ENCODE measurements around the gene C10orf95.

The C10orf95 gene

DNA sequence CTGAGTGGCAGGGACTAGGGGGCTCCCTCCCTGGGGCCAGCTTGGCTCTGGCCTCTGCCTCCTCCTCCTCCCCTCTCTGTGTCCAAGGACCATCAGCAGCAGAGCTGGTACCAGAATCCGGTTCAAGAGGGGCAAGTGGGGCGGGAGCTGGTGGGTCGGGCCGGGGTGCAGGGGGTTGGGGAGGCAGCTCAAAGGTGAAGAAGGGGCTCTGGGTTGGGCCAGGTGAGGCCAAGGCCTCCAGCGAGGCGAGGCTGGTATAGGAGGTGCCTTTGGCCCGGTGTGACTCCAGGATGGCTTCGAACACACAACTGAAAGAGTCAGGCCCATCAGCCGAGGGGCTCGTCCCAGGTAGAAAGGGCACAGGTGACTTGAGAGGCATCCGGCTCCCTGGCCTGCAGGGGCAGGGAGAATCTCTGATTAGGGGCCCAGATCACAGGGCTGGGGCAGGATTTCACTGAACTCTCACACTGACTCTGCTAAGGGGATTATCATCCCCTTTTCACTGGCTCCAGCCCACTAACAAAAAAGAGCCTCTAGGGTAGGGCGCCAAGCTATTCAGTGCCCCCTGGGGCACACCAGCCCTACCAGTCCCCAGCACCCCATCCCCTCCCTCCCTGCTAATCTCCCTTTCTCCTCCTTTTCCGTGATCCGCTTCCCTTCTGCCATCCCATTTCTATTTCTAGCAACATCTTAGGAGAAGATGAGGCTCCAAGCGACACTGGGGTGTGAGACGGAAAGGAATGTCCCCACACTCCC is 37.4 kb downstream of the C10orf95 start:
- no peak for DNase-seq

DNA sequence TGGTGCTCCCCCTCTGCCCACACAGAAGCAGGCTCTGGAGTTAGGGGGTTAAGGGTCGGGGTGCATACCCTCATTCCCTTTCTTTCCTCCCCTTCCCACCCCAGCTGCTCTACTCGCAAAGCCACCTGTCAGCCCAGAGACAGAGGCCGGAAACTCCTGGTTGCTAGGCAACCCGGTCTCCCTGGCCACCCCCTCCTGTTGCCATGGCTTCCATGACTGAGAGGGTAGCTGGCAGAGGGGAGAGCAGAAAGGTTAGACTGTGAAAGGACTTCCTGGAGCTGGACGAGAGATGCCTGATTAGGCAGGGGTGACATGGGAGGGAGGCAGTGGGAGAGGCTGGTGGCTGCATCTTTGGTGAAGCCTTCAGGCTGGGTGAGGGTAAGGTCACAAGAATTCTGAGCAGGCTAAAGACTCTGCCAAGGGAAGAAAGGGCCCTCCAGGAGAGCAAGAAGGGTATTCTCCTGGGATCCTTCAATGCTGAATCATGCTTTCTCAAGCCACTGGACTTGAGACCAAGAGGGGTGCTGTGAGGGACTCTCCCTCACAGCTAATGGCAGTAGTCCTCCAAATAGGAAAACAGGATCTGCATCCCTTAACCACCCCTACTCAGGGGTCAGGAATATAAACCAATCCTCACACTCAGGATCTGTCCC is 38.2 kb downstream of the C10orf95 start:
- DNase-seq = peak; percentile 89

DNA sequence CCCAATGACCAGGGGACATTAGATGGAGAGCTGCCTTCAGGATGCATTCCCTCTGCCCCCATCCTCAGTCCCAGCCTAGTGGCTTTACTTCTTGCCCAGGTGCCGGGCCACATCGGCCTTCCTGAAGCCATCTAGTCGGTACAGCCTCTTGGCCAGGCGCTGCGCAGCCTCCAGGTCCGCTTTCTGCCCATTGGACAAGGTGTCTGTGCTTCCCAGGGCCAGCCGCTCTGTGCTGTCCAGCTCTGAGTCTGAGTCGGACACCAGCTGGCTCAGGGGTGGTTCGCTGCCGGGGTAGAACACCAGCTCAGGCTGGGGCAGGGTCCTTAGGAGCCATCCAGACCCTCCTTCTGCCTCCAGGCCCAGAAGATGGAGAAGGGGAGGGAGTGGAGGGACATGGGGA is 39.0 kb downstream of the C10orf95 start:
- DNase-seq = no peak

DNA sequence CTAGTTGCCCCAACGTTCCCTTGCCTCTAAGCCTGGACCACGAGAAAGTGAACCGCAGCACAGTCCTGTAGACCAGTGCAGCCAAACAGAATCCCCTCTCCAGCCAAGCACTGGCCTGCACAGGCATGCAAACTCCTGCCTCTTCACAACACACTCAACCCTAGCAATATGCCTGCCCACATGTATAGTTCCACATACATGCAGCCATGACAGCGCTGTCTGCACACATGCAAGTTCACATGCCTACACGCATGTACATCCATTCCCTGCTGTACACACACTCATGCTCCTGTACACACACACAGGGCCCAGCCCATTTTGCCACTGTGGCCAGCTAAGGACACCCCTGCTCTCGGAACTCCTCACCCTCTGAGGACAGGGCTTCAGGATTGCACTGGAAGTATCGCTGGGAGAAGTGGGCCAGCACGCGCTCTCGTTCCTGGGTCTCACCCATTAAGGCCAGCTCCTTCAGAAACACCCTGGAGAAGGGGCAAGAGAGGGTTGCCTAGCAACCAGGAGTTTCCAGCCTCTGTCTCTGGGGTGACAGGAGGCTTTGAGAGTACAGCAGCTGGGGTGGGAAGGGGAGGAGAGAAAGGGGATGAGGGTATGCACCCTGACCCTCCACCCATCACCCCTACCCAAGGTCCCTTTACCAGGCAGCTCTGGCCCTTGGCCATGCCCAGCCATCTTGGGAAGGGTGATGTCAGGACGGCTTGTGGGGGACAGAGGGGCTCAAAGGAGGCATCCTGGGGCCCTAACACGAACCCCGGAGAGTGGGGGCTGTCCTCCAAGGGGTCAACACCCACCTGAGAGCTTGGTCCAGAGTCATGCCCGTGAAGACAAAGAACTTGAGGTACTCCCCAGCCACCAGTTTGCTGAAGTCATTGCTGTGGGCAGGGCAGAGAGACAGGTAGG is 39.7 kb downstream of the C10orf95 start:
- no peak for DNase-seq

DNA sequence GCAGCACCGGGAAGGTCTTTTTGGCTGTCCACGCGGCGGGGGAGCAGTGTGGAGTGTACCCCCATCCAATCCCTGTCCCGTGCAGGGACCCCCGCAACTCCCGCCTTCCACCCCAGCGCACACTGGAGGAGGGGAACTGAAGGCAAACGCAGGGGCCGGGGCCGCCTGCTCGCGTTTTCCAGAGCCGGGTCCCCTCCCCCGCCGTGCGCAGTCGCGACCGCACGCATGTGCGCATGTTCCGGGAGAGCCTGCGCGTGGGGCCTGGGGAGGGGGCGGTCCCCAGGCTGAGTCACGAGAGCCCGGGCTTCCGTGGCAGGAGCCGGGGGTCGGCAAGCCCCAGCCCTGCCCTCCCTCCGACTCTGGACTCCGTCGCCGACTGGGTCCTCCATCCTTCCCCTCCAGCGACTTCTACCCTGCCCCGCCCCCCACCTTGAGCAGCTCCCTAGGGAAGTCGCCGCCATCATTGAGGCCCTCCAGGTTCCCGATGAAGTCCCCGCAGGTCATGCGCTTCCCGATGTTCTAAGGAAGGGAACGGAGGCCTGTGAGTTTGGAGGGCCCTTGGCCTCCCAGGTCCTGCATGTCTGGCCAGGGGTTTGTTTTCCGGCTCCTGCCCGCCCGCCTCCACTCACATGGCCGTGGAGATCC is 40.8 kb downstream of the C10orf95 start:
- DNase-seq = peak; percentile 13

DNA sequence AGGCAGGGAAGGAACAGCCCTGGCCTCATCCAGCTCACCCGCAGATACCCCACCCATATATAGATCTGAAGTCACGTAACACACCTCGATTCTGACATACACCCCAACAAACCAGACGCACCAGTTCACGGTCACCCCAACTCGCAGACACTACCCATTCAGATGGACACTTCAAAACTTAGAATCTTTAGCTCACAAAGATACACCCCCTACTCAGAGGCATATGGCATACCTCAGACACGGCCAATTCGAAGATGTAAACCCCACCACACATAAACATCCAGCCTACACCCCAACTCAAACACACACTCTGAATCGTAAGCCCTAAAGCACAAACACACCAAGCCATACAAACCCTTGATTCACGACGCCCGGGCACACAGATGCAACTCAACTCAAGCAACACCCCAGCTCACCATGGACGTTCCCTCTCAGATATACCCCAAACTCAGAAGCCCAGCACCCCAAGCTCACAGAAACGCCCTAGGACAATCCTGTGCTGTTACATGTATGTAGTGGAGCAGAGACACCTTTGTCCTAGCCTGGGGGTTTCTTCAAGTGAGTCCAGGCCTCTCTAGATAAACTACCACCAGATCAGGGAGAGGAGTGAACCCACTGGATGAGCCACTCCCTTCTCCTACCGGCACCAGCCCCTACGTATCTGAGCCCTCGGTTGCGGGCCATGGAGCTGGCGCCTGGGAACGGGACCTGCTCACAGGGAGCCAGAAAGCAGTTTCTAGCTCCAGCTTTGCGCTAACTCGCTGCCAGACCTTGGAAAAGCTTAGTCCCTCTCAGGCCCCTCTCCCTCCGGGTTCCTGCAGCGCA is 41.5 kb downstream of the C10orf95 start:
- peak; percentile 10 for DNase-seq

DNA sequence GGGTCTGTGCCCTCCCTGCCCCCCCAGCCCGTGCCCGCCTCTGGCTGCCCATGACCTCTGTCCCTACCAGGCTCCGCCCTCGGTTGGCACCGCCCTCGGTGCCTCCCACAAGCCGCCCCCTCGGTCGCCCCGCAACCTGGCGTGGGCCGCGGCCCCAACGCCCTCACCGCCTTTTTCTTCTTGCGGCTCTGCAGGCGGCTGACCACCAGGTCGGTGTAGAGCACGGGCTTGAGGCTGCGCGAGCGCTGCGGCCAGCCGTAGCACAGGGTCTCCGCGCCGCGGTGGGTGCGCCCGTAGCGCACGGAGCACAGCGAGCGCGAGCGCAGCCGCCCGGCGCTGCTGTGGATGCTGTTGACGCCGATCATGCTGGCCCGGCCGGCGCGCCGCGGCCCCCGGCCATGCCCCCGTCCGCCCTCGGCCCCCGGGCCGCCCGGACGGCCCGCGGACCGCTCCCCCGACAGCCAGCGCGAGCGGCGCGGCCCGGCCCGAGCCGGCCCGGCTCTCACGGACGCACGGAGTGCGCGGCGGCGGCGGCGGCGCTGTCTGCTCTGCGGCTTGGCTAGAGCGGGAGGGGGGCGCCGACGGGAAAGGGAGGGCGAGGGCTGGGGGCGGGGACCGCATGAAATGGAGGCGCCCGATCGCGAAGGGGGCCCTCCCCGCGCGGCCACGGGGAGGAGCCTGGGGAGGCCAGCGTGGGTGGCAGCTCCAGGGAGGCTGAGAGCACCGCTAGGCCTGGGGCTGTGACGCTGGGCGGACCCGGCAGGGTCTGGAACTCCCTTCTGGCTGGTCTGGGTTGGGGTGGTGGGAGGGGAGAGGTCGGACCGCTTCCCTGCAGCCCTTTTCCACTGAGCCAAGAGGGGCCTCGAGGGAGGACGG is 42.4 kb downstream of the C10orf95 start:
- DNase-seq = peak; percentile 60

DNA sequence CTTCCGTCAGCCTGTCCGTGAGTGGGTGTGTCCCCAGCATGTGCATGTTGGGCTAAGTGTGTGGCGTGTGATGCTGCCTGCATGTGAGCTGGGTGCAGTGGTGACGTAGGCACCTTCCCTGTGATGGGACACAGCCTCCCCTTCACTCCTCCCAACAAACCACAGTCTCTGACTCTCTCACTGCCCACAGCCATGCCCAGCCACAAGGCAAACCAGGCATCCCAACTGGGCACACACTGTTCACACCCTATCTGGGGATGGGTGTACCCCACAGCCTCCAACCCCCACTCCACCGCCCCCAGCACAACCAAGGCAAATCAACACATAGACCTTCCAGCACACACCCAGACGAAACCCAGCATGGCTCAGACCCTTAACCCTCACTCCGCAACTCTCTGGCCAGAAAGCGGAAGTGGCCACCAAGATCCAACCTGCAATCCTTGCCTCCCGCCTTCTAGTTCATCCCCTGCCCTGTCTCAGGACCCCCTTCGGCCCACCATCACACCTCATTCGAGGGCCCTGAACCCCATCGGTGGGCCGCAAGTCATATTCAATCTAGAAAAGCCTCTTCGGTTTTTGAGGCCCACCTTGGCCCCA is 43.1 kb downstream of the C10orf95 start:
- DNase-seq = no peak

DNA sequence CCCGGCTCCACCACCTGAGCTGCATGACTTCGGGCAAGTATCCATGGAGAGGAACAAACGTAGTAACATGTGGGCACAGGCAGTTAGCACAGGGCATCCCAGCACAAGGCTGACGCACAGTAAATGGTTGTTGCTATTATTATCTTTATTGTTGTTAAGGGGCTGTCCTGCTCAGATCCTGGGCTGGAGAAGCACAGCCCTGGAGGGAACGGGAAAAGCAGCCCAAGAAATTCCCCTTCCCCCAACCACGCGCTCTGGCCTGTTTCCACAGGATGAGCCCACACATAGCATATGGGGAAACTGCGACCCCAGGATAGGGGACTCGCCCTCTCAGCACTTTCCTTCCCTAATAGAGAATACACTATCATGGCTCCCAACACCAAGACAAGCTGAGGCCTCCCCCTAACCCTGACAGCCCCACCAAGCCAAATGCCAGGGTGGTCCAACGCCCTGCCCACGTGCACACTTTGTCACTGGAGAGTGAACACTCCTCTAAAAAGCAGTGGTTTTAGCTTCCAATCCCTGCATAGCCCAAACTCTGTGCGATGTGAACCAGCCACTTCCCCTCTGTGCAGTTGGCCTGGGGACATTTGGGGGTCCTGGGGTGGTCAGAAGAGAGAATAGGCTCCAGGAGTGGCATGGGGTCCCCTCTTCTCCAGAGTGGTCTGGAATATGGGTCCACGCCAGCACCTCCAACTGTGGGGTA is 43.8 kb downstream of the C10orf95 start:
- DNase-seq = no peak

DNA sequence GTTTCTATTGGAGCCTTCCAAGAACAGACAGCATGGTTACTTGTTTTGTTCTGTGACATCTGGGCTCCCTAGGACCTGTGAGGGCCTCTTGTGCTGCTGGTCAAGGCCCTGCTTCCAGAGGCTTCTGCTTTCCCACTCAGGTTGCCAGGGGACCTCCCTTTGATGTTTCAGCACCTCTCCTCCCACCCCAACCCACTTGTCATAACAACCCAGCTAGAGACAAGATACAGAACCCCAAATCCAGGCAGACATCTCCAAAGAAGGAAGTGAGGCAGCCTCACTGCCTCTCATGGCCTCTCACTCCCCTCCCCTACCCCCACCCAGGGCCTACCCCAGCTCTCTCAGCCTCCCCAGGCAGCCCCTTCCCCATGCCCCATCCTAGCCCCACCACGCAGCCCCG is 44.5 kb downstream of the C10orf95 start:
- no peak for DNase-seq

DNA sequence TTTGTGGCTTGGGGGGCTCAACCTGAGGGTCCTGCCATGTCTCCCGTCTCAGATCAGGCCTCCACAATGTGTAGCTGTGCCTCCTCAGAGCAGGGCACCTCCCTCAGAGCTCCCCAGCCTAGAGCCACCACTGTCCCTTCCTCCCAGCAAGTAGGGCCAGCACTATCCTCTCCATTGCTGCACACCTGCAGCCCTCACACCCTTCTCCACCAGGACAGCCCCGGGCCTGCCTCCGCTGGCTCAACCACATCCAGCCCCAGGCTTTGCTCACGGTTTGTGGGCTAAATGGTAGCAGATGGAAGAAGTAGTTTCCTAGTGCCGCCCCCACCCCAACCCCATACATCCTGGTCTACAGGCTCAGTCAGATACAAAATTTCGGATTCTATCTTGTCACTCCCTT is 45.7 kb downstream of the C10orf95 start:
- no peak for DNase-seq

DNA sequence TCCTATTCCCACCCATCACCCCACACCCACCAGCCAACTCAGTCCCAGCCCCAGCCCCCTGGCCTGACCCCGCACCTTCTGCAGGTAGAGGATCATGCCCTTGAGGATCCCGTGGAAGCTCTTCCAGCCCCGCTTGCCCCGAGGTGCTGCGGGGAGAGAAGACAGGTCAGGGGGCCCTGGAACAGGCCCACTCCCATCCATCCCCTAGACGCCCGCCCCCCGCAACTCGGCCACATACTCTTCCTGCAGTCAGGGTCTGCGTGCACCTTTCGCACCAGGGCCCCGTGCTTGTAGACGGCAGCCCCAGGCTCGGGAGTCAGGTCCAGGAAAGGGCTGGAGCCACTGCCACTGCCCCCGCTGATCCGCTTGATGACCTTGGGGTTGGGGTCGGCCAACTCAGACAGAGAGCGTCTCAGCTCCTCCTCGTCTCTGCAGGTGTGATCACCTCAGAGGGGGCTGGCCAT is 46.2 kb downstream of the C10orf95 start:
- DNase-seq = no peak

DNA sequence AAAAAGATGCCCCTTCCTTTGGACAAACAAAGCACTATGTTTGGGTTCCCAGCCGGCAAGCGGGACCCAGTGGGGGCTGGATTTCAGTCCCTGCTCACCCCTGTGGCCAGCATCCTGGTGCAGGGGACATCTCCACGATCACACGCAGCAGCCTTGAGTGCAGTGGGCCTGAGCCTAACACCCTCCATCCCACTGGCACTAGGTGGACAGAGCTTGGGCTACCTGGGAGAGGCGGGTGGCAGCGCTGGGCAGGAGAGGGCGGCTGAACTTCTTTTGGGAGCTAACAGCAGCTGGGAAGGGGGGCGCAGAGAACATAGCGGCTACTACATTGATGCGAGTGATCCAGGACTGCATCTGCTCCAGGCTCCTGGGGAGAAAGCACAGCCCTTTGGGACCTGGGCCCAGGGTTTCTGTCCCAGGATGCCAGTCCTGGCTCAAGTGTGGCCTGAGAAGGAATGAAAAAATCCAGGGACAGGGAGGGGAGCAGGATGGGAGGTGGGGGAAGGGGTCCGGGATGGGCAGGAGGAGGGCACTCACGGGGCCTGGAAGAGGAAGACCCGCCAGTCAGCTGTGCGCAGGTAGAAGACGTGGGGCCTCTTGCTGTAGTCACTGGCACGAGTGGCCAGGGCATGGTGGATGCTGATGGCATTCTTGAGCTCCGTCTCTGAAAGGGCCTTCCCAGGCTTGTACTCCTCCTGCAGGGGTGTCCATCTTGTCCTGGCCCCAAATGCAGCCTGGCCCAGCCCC is 46.8 kb downstream of the C10orf95 start:
- DNase-seq = no peak

DNA sequence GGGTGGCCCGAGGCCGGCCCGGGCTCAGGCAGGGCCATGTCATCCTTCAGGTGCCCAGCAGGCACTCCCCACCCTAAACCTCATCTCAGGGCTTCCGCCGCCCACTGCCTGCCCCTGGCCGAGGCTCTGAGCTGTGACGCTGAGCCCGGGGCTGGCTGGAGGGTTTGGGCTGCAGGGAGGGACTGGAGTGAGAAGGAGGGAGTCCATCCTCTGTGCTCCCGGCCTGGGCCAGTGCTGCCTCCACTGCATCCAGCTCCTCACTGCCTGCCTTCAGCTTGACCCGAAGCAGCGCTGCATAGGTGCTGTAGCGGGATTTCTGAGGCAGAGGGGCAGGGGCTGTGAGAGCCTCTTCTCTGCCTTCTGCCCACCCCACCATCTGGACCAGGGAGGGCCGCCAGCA is 48.2 kb downstream of the C10orf95 start:
- DNase-seq = no peak

DNA sequence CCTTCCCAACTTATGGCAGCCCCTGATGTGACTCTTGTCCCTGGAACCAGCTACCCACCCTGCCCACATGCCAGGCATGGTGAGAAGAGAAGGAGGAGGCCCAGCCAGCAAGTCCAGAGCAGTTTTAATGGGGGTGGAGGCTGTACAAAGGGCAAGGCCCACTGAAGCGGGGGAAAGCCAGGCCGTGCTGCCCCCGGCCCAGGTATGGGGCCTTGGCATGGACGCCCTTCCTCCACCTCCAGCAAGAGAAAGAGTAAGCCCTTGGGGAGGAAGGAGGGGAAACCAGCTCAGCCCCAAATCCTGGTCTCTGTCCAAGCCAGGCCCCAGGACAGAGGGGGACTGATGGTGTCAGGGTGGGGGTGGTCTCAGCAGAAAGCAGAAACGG is 48.8 kb downstream of the C10orf95 start:
- DNase-seq = no peak

DNA sequence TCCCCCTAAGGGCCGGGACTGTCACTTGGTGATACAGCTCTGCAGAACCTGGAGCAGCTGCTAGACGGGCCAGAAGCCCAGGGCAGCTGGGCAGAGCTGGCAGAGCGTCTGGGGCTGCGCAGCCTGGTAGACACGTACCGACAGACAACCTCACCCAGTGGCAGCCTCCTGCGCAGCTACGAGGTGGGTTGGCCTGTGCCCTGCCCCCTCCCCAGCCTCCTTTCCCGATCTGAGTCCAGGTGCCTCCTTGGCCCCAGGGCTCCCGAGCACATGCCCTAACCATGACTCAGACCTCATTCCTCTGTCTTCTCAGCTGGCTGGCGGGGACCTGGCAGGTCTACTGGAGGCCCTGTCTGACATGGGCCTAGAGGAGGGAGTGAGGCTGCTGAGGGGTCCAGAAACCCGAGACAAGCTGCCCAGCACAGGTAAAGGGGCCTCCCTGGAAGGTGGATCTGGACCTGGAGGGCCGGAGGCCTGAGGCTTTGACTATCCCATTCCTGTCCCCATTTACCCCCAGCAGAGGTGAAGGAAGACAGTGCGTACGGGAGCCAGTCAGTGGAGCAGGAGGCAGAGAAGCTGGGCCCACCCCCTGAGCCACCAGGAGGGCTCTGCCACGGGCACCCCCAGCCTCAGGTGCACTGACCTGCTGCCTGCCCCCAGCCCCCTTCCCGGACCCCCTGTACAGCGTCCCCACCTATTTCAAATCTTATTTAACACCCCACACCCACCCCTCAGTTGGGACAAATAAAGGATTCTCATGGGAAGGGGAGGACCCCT is 49.4 kb downstream of the C10orf95 start:
- DNase-seq = no peak

DNA sequence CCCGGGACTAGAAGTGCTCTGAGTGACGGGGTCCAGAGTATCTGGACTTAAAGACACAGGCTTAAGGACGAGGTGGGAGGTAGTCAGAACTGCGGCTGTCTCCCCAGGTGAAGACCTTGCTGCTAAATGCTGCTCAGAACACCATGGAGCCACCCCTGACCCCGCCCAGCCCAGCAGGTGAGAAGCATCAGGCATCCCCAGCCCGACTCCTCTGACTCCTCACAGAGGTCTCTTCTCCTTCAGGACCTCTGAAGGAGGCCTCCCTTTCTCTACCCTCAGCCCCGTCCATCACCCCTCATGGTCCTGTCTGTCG is 50.0 kb downstream of the C10orf95 start:
- no peak for DNase-seq

DNA sequence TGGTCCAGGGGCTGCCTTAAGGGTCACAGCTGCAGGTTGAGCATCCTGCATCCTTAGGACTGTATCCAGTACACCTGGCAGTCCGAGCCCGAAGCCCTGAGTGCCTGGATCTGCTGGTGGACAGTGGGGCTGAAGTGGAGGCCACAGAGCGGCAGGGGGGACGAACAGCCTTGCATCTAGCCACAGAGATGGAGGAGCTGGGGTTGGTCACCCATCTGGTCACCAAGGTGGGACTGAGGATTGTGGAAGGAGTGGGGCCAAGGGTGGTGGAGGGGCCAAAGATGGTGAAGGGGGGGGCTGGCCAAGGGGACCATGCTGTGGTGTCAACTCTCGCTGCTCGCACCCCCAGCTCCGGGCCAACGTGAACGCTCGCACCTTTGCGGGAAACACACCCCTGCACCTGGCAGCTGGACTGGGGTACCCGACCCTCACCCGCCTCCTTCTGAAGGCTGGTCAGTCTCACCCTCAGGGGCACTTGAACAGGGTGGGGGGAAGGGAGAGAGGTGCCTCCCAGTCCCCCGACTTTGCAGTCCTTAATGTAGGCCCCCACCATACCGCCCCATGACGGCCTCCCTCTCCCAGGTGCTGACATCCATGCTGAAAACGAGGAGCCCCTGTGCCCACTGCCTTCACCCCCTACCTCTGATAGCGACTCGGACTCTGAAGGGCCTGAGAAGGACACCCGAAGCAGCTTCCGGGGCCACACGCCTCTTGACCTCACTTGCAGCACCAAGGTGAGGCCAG is 50.6 kb downstream of the C10orf95 start:
- no peak for DNase-seq

All from NCI-H69 (cell line).